ENCODE data around the gene GPR21. TPM values are rescaled to one million over a fixed set of nuclear protein-coding genes. Genes with fewer than 3 reads are reported as not detected.
A peak's percentile ranks its signal among the peaks of the same experiment; 100 is the strongest.

GPR21 gene, protein sequence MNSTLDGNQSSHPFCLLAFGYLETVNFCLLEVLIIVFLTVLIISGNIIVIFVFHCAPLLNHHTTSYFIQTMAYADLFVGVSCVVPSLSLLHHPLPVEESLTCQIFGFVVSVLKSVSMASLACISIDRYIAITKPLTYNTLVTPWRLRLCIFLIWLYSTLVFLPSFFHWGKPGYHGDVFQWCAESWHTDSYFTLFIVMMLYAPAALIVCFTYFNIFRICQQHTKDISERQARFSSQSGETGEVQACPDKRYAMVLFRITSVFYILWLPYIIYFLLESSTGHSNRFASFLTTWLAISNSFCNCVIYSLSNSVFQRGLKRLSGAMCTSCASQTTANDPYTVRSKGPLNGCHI
- total RNA-seq = 0.33 and 0.68 TPM in 2 replicates

DNA sequence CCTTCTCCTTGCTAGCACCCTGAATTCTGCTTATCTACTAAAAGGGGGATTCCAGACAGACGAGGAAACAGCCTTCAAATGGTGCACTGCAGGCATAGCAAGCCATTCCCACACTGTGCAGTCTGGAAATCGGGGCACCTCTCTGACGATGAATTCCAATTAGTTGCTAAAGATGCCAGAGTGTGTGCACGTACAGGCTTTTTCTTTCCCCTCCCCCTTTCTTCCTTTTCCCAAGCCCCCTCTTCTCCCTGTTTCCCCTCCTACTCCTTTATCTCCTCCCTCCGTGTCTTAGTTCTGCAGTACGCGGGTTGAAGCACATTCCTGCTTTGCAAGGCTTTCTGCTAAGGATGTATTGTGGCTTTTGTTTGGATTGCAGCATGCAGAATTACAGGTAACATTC is at the start of gene GPR21:
Gene GPR21 (plus strand): TSS at position 316 of the 400 bp plus-strand sequence. CDS start 900 bp downstream, outside the sequence.
- no peak for DNase-seq

DNA sequence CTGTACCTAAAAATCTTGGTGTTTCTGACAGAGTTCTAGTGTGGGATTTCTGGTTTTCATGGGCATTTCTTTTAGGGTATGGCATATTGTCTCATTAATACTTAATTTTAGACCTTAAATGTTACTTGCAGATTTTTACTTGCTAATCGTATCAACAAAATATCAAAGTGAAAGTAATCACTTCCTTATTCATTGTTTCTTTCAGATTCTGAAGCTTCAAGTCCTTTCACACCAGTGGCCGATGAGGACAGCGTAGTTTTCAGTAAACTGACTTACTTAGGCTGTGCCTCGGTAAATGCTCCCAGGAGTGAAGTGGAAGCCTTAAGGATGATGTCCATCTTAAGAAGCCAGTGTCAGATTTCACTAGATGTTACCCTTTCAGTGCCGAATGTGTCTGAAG is 47.5 kb upstream of the GPR21 start:
- DNase-seq = no peak

- DNase-seq = no peak
Measured at GRCh38 chr9:122988141-122988540, 45.3 kb upstream of the GPR21 start.

DNA sequence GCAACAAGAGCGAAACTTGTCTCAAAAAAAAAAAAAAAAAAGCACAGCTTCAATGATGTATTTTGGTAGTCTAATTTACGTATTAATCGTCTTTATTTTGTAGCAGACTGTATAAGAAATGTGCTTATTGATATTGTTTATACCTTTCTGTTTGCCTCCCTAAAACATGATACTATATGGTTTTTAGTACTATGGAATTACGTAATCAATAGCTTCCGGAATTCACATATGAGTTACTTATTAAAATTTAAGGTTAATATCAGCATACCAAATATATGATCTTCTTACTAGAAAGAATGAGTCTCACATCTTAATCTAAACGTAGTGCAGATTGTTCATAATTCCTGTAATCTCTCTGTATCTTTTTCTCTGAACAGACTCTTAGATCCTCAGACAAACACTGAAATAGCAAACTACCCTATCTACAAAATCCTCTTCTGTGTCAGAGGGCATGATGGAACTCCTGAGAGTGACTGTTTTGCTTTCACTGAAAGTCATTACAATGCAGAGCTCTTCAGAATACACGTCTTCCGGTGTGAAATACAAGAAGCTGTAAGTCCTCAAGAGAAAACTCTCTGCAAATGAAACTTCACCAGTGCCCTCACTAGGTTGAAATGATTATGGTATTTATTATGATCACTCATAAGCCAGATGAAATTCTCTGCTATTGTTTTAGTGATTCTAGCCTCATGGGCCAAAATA is 44.4 kb upstream of the GPR21 start:
- DNase-seq = peak; percentile 16

DNA sequence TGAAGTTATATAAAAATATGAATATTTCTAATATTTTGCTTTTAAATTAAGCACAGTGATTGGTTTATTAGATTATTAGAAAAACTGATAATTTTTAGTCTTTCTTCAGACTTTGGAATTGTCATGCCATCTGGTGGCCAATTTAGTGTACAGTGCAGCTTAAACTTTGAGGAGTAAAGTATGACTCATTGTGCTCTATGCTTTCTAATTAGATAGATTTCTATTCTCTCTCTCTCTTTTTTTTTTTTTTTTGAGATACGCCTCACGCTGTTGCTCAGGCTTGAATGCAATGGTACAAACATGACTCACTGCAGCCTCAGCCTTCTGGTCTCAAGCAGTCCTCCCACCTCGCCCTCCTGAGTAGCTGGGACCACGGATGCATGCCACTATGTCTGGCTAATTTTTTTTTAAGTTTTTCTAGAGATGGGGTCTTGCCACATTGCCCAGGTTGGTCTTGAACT is 42.1 kb upstream of the GPR21 start:
- DNase-seq = peak; percentile 88

- no peak for DNase-seq
Measured at GRCh38 chr9:122996586-122996985, 36.9 kb upstream of the GPR21 start.

- DNase-seq = no peak
Measured at GRCh38 chr9:122998448-122998847, 35.0 kb upstream of the GPR21 start.

- peak; percentile 52 for DNase-seq
Measured at GRCh38 chr9:123000371-123001068, 32.9 kb upstream of the GPR21 start.

DNA sequence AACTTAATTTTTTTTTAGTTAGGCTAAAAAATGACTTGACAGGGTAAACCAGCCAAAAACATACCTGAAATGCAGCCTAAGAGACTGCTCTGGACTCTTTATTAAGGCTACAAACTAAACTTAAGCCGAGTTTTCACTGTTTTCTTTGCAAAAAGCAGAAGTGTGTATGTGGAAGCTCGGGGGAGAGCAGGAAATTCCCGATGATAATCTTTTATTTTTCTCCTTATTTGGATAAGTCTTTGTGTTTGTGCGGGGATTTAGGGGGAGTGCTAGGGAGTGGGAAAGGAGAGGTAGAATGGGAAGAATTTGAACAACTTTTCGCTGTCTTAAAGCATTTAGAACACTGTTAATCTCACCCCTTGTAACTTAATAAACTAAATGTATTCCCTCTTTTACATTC is 30.7 kb upstream of the GPR21 start:
- peak; percentile 63 for DNase-seq

DNA sequence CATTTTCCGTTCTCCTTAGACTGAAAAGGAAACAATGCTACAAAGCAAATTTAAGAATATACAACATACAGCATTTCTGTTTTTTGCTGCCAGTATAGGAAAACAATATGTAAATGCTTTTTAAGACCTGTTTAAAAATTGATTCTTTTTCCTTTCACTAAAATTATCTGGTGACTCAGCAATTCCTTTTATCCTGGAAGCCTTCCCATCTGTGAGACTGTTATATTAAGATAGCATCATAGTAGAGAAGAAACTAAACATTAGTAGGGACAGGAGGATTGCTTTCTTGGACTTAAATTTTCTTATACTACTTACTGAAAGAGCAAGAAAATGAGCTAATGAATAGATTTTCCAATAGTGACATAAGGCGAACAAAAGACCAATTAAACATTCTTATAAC is 30.0 kb upstream of the GPR21 start:
- DNase-seq = peak; percentile 49

DNA sequence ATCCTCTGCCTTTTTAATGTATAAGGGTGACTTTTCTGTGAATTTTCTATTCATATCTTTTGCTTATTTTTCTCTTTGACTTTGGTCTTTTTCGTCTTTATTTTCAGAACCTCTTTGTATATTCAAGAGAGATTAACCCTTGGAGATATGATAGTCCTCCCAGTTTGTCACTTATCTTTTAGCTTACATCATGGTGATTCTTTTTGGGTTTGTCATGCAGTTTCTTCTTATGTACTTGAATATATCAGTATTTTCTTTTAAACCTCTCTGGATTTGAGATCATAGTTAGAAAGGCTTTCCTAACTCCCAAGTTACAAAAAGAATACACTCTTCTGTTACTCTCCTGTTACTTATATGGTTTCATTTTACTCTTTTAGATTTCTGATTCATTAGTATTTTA is 27.5 kb upstream of the GPR21 start:
- DNase-seq = no peak

- no peak for DNase-seq
Measured at GRCh38 chr9:123007269-123007668, 26.2 kb upstream of the GPR21 start.

- DNase-seq = no peak
Measured at GRCh38 chr9:123008909-123009308, 24.6 kb upstream of the GPR21 start.

- no peak for DNase-seq
Measured at GRCh38 chr9:123011380-123011779, 22.1 kb upstream of the GPR21 start.

GRCh38 chr9:123011878-123012528 is 21.5 kb upstream of the GPR21 start:
- no peak for DNase-seq

DNA sequence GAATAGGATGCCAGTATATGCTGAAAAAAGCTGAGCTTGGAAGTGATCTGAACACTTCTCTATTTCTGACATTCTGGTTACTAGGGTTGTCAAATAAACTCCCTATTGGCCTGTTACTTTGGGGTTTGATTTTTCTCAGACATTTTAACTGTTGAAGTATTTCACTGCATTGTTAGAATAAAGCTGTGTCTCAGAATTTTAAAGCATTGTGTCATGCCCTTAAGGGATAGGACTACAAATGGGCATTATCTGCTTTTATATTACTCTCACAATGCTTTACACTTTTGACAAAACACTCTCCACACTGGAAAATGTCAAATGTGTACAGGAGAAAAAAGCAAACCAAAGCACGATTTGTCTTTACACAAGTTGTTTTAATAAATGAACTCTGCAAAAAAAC is 16.8 kb upstream of the GPR21 start:
- DNase-seq = no peak

GRCh38 chr9:123020796-123021195 is 12.7 kb upstream of the GPR21 start:
- no peak for DNase-seq

GRCh38 chr9:123026425-123026824 is 7.0 kb upstream of the GPR21 start:
- DNase-seq = no peak

- DNase-seq = peak; percentile 23
Measured at GRCh38 chr9:123027517-123027916, 6.0 kb upstream of the GPR21 start.

DNA sequence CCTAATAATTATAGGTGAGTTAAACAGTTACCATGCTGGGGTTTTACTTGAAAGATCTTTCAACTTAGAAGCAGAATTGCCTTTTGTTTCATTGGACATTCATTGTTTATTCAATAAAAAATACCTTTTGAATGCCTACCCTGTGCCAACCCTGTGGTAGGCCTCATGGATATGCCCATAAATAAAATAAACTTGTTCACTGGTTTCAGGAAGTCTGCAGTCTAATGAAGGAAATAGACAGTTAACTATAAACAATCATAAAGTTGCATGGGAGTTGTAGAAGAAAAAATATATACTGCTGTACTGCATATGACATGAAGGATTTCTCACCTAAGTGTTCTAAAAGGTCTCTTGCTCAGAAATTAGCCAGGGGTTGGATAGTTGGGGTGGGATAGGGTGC is 5.3 kb upstream of the GPR21 start:
- DNase-seq = peak; percentile 27

GRCh38 chr9:123028973-123029372 is 4.5 kb upstream of the GPR21 start:
- no peak for DNase-seq

- DNase-seq = no peak
Measured at GRCh38 chr9:123031963-123032362, 1.5 kb upstream of the GPR21 start.
